Neutrophil (primary cell): ENCODE measurements around the gene COX14.
A peak's percentile ranks its signal among the peaks of the same experiment; 100 is the strongest.

Source experiments
- H3K27ac ChIP-seq: fragments of 200-600 bp; sonication (generic); 2 replicates; pipeline ENCODE4 v1.5.1; 2016; ENCODE audit warnings: mild to moderate bottlenecking, moderate library complexity
- H3K27me3 ChIP-seq: fragments of 200-600 bp; sonication (generic); 2 replicates; pipeline ENCODE4 v1.6.0; 2016; ENCODE audit warnings: mild to moderate bottlenecking
- H3K36me3 ChIP-seq: fragments of 200-600 bp; sonication (generic); 2 replicates; pipeline ENCODE4 v1.5.1; 2017
- H3K4me1 ChIP-seq, 2 experiments: fragments of 200-600 bp in 1 of 2; sonication (generic) in 1 of 2; 1 replicate in 1 of 2; 2 replicates in 1 of 2; pipeline versions ENCODE4 v1.5.1 to v1.6.1; 2013 to 2016; ENCODE audit warnings: low read depth in 1 of 2, low read length in 1 of 2, mild to moderate bottlenecking in 1 of 2, moderate library complexity in 1 of 2; ENCODE audit not compliant: control insufficient read depth in 1 of 2, insufficient read depth in 1 of 2
- H3K4me3 ChIP-seq, 2 experiments: fragments of 200-600 bp in 1 of 2; sonication (generic) in 1 of 2; 1 replicate in 1 of 2; 2 replicates in 1 of 2; pipeline ENCODE4 v1.5.1; 2013 to 2016; ENCODE audit warnings: low read depth in 1 of 2, low read length in 1 of 2, mild to moderate bottlenecking in 1 of 2, moderate library complexity in 1 of 2
- H3K9me3 ChIP-seq: fragments of 200-600 bp; sonication (generic); 2 replicates; pipeline ENCODE4 v1.5.1; 2016
- CTCF ChIP-seq: fragments of 200-600 bp; sonication (generic); IDR thresholded peaks from 2 replicates; pipeline ENCODE4 v1.5.1; 2016; ENCODE audit warnings: antibody characterized with exemption

The COX14 gene

GRCh38 chr12:50069539-50069938, 42.5 kb upstream of the COX14 start:
- no peak overlapping the region for H3K27ac ChIP-seq
- peaks cover 60% of the 10 kb centered on the region for H3K27me3 ChIP-seq
- no peaks in the 10 kb centered on the region for H3K36me3 ChIP-seq
- H3K4me1 ChIP-seq = peaks cover 3% of the 10 kb centered on the region in 2 experiments
- TF ChIP-seq CTCF = no peak
- H3K9me3 ChIP-seq = no peaks in the 10 kb centered on the region
- no peak overlapping the region for H3K4me3 ChIP-seq

GRCh38 chr12:50070314-50071060, 41.5 kb upstream of the COX14 start:
- Histone ChIP-seq H3K4me3 (no peak overlapping the region), H3K36me3 (no peaks in the 10 kb centered on the region), H3K27ac (no peak overlapping the region), H3K4me1 (peaks cover 3% of the 10 kb centered on the region in 2 experiments), H3K9me3 (no peaks in the 10 kb centered on the region), H3K27me3 (peaks cover 50% of the 10 kb centered on the region)
- peak; percentile 95 for TF ChIP-seq CTCF

- Histone ChIP-seq H3K27ac (no peak overlapping the region), H3K36me3 (no peaks in the 10 kb centered on the region), H3K9me3 (no peaks in the 10 kb centered on the region), H3K4me1 (peaks cover 3% of the 10 kb centered on the region in 2 experiments), H3K27me3 (peaks cover 35% of the 10 kb centered on the region), H3K4me3 (no peak overlapping the region)
- no peak for TF ChIP-seq CTCF
Observed at GRCh38 chr12:50072198-50072907, 39.7 kb upstream of the COX14 start.

GRCh38 chr12:50073206-50073605, 38.8 kb upstream of the COX14 start:
- Histone ChIP-seq H3K27me3 (peaks cover 28% of the 10 kb centered on the region), H3K9me3 (no peaks in the 10 kb centered on the region), H3K27ac (no peak overlapping the region), H3K36me3 (no peaks in the 10 kb centered on the region), H3K4me1 (peaks cover 3% of the 10 kb centered on the region in 2 experiments), H3K4me3 (no peak overlapping the region)
- no peak for TF ChIP-seq CTCF

- peaks cover 3% of the 10 kb centered on the region in 2 experiments for H3K4me1 ChIP-seq
- H3K27ac ChIP-seq = no peak overlapping the region
- no peaks in the 10 kb centered on the region for H3K36me3 ChIP-seq
- no peak for TF ChIP-seq CTCF
- no peaks in the 10 kb centered on the region for H3K9me3 ChIP-seq
- H3K4me3 ChIP-seq = no peak overlapping the region
- H3K27me3 ChIP-seq = peaks cover 23% of the 10 kb centered on the region
Observed at GRCh38 chr12:50073712-50074111, 38.3 kb upstream of the COX14 start.
